K562 (cell line): ENCODE measurements around the gene VWA7. TPM values are rescaled to one million over a fixed set of nuclear protein-coding genes. Genes with fewer than 3 reads are reported as not detected.

ENCODE experiments used
- BACH1 ChIP-seq: fragments of 200-800 bp; sonication (Bioruptor generic); IDR thresholded peaks from 2 replicates; pipeline ENCODE4 v1.6.1; 2016; ENCODE audit warnings: missing genetic modification characterization, missing compliant biosample characterization
- CBX1 ChIP-seq: sonication (generic); IDR thresholded peaks from 2 replicates; pipeline ENCODE4 v1.6.1; 2016; ENCODE audit warnings: antibody characterized with exemption, low read depth, mild to moderate bottlenecking
- DLX4 ChIP-seq: fragments of 250-450 bp; sonication (Bioruptor Pico); IDR thresholded peaks from 2 replicates; pipeline ENCODE4 v1.6.1; 2021; ENCODE audit warnings: mild to moderate bottlenecking
- E2F4 ChIP-seq: sonication (generic); formaldehyde crosslinking; IDR thresholded peaks from 2 replicates; pipeline ENCODE4 v1.8.0; 2022; ENCODE audit warnings: mild to moderate bottlenecking, low read depth, missing genetic modification reagents
- EP400 ChIP-seq: fragments of 450-650 bp; IDR thresholded peaks from 2 replicates; pipeline ENCODE4 v1.6.1; 2017; ENCODE audit warnings: antibody characterized with exemption, mild to moderate bottlenecking, moderate library complexity
- HMGN3 ChIP-seq: IDR thresholded peaks from 2 replicates; pipeline ENCODE4 v1.6.1; 2011; ENCODE audit warnings: borderline replicate concordance, low read depth, mild to moderate bottlenecking, mixed read lengths, low read length; ENCODE audit not compliant: insufficient read length; ENCODE audit errors: extremely low read depth
- L3MBTL2 ChIP-seq: fragments of 450-650 bp; IDR thresholded peaks from 2 replicates; pipeline ENCODE4 v1.6.1; 2016; ENCODE audit warnings: mild to moderate bottlenecking, moderate library complexity
- NFE2L1 ChIP-seq: fragments of 450-650 bp; IDR thresholded peaks from 2 replicates; pipeline ENCODE4 v1.6.1; 2016; ENCODE audit warnings: missing genetic modification characterization, low read depth, mild to moderate bottlenecking, missing compliant biosample characterization, moderate library complexity, borderline replicate concordance
- PTRF ChIP-seq: fragments of 450-650 bp; IDR thresholded peaks from 2 replicates; pipeline ENCODE4 v1.6.1; 2016; ENCODE audit warnings: mild to moderate bottlenecking, missing genetic modification characterization, missing compliant biosample characterization
- SPI1 ChIP-seq: IDR thresholded peaks from 2 replicates; pipeline ENCODE4 v1.6.1; 2011; ENCODE audit warnings: low read depth, low read length, control low read depth, borderline replicate concordance
- SRSF1 ChIP-seq: fragments of 200-400 bp; formaldehyde crosslinking; IDR thresholded peaks from 2 replicates; pipeline ENCODE4 v1.6.1; 2017; ENCODE audit warnings: mild to moderate bottlenecking, low read depth, low read length, moderate library complexity
- ZNF124 ChIP-seq: sonication (generic); formaldehyde crosslinking; IDR thresholded peaks from 2 replicates; pipeline ENCODE4 v1.8.1; 2022; ENCODE audit warnings: missing genetic modification reagents
- ZNF551 ChIP-seq: fragments of 250-450 bp; sonication (Bioruptor Pico); IDR thresholded peaks from 2 replicates; pipeline ENCODE4 v1.5.0; 2021; ENCODE audit warnings: mild to moderate bottlenecking, moderate library complexity
- ZNF77 ChIP-seq: fragments of 250-450 bp; sonication (Bioruptor Pico); IDR thresholded peaks from 2 replicates; pipeline ENCODE4 v1.5.0; 2020
- polyA plus RNA-seq, 8 experiments: library from polyadenylated mRNA; depleted of rRNA in 4 of 8; stranded (reverse) in 5 of 8; unstranded in 3 of 8; fragments of >200 nt; fragmentation: Nextera tagmentation in 2 of 8; fragmentation: Illumina TruSeq in 1 of 8; extraction: Ambion mirVana in 2 of 8; extraction: Trizol in 1 of 8; gene quantifications; 2 replicates each; pipeline versions ENCODE4 v1.2.1 to v1.2.3, GENCODE V29; 2011 to 2014; ENCODE audit warnings: inconsistent platforms in 1 of 8, missing spikeins in 1 of 8
- total RNA-seq, 7 experiments: library from RNA; depleted of rRNA in 6 of 7; stranded (reverse); fragments of >200 nt in 6 of 7; fragmentation: Illumina TruSeq in 2 of 7; extraction: Trizol in 2 of 7; gene quantifications; 2 replicates each; pipeline versions ENCODE4 v1.2.1 to v1.2.3, GENCODE V29; 2011 to 2021; ENCODE audit warnings: low replicate concordance in 1 of 7
- TF ChIP-seq, protein P1 (sequence below): fragments of 250-450 bp; sonication (Bioruptor Pico); IDR thresholded peaks from 2 replicates; pipeline ENCODE4 v1.5.0; 2021; ENCODE audit warnings: mild to moderate bottlenecking, moderate library complexity
- TF ChIP-seq, protein P2 (sequence below), 2 experiments: fragments of 450-650 bp in 1 of 2; sonication (generic) in 1 of 2; formaldehyde crosslinking; conservative IDR thresholded peaks; 2 replicates each; pipeline versions ENCODE4 v1.4.0 to v1.8.1; 2020 to 2022; ENCODE audit warnings: mild to moderate bottlenecking in 1 of 2, missing genetic modification reagents in 1 of 2
- TF ChIP-seq, protein P3 (sequence below): sonication (generic); formaldehyde crosslinking; IDR thresholded peaks from 2 replicates; pipeline ENCODE4 v1.8.0; 2022; ENCODE audit warnings: missing genetic modification reagents, mild to moderate bottlenecking, borderline replicate concordance
- TF ChIP-seq, protein P4 (sequence below): fragments of 250-450 bp; sonication (Bioruptor Pico); IDR thresholded peaks from 2 replicates; pipeline ENCODE4 v1.9.0; 2021; ENCODE audit warnings: mild to moderate bottlenecking

The VWA7 gene
- total and polyA plus RNA-seq, 9 of the 15 experiments (the other 6 are each of a cell fraction or from before 2014, with no cell fraction given) = 0.18 to 2.9 (median 0.95) TPM

DNA sequence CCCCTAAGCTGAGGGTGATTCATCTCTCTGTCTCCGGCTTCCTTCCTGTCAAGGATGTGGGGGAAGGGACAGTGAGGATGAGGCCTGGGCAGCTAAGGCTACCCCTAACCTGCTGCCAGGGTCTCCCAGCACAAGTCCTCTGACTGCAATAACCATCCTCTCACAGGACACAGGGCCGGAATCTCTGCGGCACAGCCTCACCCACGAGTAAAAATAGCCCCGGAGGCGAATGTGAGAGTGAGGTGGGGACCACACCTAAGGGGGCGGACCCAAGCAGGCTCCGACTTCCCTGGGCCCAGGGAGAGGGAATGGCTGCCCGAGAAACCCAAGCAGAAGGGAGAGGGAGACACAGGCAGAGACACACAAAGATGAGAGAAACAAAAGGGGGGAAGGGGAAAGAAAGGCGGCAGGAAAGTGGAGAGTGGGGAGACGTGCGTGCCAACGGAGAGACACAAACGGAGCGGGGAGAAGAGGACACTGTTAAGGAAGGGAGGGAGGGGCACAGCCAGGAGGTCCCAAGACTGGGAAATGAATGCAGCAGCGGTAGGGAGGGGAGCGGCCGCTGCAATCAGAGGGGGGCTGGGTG is 42.2 kb downstream of the VWA7 start (continued):
- TF ChIP-seq NFE2L1 (tag) (no peak), SRSF1 (no peak), CBX1 (no peak), BACH1 (tag) (no peak), PTRF (tag) (no peak), ZNF77 (CRISPR knock-in tag) (no peak), DLX4 (CRISPR knock-in tag) (no peak), ZNF551 (CRISPR knock-in tag) (no peak), HMGN3 (no peak), E2F4 (CRISPR knock-in tag) (peak; percentile 73; the same call in 1 of the 2 replicates), EP400 (no peak), ZNF124 (CRISPR knock-in tag) (no peak), L3MBTL2 (no peak), SPI1 (peak; percentile 79; the same call in 1 of the 2 replicates)
- TF ChIP-seq, protein P1, sequence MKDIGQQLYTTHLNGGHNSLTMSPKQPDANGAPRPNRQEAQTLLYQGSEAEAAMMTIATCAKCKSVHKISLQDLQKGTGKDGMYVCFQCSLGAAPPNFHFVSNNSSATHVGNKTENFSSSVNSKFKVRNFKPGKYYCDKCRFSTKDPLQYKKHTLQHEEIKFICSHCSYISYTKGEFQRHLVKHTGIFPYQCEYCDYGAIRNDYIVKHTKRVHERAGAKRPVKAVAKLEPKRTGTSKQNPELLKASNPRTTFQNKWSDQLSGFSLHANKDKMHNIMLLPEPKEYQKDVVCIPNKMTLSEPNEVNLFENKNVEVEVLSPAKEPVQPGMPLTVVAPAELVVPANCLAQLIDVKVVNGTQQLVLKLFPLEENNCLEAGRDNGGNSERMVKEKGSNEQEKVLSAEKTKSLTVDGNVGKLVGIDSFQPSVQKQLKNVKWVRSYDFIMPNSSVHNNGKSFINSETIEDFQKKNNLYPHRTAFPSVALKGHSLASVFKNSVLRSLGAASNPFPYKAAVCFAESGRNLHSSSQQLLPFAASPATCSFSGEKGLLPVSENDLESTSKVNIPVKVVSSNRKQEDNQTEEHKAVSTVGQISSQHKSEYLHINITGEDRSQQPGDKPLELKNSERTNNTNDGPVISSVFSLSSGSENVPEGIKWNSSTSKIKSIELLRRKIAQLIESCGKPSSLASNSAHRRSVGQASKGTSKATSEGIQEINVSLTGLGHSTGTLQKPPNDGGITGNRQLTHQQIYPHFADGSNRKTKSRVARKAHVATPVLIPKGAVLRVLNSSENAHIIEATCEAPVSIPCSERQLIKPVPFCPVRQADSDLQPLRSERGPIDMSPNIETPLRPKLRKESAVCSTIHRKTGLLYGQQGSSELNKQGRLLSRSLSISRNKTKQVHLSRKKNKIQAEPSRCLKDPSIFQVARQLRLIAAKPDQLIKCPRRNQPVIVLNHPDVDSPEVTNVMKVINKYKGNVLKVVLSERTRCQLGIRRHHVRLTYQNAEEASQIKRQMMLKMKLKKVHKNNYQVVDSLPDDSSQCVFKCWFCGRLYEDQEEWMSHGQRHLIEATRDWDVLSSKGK (CRISPR knock-in tag) = no peak
- TF ChIP-seq, protein P2, sequence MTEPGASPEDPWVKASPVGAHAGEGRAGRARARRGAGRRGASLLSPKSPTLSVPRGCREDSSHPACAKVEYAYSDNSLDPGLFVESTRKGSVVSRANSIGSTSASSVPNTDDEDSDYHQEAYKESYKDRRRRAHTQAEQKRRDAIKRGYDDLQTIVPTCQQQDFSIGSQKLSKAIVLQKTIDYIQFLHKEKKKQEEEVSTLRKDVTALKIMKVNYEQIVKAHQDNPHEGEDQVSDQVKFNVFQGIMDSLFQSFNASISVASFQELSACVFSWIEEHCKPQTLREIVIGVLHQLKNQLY (CRISPR knock-in tag; conservative IDR thresholded peaks at IDR 0.05) = no peak; a peak in 1 of 4 replicates
- TF ChIP-seq, protein P3, sequence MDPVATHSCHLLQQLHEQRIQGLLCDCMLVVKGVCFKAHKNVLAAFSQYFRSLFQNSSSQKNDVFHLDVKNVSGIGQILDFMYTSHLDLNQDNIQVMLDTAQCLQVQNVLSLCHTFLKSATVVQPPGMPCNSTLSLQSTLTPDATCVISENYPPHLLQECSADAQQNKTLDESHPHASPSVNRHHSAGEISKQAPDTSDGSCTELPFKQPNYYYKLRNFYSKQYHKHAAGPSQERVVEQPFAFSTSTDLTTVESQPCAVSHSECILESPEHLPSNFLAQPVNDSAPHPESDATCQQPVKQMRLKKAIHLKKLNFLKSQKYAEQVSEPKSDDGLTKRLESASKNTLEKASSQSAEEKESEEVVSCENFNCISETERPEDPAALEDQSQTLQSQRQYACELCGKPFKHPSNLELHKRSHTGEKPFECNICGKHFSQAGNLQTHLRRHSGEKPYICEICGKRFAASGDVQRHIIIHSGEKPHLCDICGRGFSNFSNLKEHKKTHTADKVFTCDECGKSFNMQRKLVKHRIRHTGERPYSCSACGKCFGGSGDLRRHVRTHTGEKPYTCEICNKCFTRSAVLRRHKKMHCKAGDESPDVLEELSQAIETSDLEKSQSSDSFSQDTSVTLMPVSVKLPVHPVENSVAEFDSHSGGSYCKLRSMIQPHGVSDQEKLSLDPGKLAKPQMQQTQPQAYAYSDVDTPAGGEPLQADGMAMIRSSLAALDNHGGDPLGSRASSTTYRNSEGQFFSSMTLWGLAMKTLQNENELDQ (CRISPR knock-in tag) = no peak
- TF ChIP-seq, protein P4, sequence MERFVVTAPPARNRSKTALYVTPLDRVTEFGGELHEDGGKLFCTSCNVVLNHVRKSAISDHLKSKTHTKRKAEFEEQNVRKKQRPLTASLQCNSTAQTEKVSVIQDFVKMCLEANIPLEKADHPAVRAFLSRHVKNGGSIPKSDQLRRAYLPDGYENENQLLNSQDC (CRISPR knock-in tag) = 0 out of 2 replicates have a peak, but pooled peaks have one; percentile 54
